Activated CD8-positive, alpha-beta memory T cell treated with anti-CD3 and anti-CD28 coated beads, Interleukin-2, amount 50 U/mL, for 24 hours (primary cell): ENCODE results near the gene PRKD1.

Experiments used
- DNase-seq: peaks from one replicate; pipeline ENCODE4 v3.0.0-alpha.2; 2020; ENCODE audit errors: extremely low read depth

PRKD1 gene

DNA sequence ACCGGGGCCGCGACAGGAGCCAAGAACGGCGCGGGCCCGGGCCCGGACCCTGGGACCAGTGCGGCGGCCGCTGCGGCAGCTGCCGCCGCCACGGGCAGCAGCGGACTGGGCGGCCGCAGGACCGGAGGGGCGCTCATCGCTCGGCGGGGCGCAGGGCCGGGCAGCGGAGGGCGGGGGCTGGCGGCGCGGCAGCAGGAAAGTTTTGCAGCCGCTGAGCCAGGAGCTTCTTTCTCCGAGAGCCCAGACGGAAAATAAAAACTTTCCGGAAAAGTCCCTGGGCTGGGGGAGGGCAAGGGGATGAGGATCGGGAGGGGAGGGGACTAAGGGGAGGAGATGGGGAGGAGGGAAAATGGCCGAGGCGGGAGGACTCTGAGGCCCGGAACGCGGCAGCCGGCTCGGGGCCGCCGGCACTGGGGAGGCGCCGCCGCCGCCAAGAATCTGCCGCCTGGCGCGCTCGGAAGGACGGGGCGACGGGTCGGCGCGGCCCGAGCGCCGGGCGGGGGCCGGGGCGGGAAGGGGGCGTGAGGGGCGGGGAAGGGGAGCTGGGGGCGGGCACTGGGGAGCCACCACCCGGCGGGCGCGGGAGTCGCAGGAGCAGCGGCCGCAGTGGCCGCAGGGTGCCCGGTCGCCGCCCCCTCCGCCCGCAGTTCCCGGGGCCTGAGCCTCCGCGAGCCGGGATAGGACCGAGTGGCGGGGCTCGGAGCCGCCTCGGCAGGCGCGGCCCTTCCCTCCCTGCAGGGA, at the start of gene PRKD1:
Gene PRKD1, minus strand, starts transcription at position 472 of the 741 bp plus-strand sequence.
- DNase-seq: no peak

DNA sequence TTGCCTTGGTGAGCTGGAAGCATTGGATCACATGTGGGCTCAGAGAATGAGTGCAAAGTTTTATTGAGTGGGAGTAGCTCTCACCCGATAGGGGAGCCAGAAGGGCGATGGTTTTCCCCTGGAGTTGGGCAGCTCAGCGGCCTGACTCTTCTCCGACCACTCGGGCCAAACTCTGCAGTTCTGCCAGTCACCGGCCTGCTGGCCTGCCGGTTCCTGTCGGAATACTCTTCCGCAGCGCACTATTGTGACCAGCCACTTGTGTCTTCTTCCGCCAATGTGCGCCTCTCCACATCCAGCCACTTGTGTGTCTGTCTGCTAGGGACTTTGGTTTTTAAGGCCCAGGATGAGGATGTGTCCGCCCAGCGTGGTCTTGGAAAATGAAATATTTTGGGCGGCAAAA, 43.5 kb upstream of the PRKD1 start:
- DNase-seq: no peak

DNA sequence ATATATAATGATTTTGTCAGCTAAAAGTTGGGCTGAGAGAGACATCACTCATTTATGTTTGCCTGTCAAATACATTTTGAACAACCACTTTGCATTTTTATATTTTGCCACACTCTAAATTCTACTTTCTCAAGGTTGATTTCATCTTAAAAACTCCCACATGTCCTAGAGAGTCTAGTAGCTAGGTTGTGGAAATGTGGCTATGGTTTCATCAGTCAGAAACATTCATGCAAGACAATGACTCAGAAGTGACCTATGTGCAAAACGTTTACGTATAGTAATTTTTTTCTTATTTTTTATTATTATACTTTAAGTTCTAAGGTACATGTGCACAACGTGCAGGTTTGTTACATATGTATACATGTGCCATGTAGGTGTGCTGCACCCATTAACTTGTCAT, 27.4 kb upstream of the PRKD1 start:
- DNase-seq: no peak

DNA sequence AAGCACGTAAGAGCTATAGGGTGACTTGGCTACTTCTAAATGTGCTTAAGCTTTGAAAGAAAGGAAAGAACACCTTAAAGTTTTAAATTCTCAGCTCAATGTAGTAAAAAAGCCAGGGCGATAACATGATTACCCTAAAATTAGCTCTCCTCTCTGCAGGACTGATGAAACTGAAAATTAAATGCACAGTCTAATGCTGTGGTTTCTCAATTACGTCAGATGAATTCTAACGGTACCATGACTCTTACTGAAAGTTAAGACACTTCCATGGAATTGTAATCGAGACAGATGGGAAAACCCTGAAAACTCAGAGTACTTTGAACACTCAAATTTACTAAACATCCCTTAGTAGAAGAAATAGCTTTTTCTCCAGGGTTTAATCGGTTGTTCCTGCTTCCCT, 25.9 kb upstream of the PRKD1 start:
- DNase-seq: no peak

DNA sequence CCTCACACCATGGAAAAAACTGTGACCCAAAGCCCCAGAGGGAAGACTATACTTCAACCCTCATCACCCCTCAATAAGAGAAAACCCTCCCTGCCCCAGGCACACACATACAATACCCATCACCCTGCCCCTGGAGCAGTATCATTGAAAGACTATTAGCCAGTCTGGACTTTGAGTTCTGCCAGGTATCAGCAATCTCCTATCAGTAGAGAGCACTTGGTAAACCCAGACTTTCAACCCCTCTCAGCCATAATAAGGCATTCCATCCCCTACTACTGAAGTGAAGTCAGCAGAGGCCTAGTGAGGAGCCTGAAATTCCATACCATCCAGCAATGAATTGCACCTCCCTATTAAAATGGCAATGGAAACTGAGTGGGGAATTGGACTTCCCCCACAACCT, 16.4 kb upstream of the PRKD1 start:
- DNase-seq: no peak

DNA sequence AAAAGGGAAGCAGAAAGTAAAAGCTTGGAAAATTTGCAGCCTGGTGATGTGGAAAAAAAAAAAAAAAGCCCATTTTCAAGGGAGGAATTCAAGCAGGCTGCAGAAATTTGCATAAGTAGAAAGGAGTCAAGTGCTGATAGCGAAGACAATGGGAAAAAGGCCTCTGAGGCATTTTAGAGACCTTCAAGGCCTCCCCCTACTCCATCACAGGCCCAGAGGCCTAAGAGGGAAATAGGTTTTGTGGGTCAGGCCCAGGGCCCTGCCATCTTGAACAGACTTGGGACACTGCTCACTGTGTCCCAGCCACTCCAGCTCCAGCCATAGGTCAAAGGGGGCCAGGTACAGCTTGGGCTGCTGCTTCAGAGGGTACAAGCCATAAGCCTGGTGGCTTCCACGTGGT, 13.8 kb upstream of the PRKD1 start:
- DNase-seq: no peak

DNA sequence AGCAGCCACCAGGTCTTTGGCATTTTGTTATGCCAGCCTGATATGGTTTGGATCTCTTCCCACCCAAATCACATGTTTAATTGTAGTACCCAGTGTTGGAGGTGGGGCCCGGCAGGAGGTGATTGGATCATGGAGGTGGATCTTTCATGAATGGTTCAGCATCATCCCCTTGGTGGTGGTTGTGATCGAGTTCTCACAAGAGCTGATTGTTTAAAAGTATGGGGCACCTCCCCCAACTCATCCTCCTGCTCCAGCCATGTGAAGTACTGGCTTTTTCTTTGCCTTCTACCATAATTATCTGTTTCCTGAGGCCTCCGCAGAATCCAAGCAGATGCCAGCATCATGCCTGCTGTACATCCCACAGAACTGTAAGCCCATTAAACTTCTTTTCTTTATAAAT, 12.8 kb upstream of the PRKD1 start:
- no peak for DNase-seq

DNA sequence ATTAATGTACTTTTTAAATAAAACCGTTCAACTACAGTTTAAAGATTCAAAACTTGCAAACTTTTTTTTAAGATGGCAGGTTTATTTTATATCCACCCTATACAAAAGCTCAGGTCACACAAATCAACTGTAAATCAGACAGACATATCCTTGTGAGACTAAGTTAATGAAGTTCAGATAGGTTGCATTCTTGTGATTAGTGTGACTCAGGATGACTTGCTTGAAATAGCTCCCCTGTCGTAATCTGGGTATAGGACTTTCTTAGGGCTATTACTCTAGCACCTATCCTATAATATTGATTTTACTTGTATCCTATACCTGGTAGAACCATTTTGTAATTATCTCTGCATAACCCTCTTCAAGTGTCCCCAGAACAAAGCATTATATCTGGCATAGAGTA, 9.5 kb upstream of the PRKD1 start:
- no peak for DNase-seq

DNA sequence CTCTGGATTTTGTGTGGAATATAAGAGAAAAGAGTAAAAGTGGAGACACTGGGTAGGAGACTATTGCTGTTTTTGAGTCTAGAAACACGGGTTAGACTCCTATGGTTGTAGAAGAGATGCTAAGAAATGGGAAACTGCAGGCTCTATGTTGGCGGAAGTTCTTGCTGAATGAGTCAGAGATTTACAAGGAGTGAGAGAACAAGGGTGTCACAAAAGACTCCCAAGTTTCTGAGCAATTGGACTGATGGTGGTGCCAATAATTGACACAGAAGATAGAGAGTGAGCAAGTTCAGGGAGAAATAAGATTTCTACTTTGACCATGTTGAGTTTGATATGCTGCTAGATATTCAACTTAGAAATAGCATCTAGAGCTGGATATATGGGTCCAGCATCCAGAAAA, 2.6 kb upstream of the PRKD1 start:
- DNase-seq: no peak

DNA sequence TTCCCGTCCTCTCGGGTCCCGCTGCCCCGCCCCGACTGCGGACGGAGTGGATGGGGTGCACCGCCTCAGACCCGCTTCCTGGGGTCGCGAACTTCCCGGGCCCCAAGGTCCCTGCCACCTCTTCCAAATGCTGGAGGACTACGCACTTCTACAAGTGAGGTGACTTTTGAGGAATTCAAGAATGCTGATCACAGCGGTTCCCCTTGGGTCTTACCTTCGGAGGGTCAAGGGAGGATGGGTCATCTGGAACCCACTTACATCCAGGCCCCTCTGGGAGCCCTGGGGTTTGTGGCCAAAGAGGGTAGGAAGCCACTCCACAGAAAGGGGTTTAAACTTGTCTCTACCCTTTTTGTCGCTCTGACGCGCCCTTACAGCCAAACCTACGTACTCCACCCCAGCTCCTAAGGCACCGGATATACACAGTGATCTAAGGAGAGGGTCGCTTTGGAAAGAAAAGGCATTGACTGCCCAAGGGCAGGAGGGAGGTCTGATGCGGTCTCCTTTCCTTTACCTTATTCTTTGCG, 532 bp upstream of the PRKD1 start:
- no peak for DNase-seq

DNA sequence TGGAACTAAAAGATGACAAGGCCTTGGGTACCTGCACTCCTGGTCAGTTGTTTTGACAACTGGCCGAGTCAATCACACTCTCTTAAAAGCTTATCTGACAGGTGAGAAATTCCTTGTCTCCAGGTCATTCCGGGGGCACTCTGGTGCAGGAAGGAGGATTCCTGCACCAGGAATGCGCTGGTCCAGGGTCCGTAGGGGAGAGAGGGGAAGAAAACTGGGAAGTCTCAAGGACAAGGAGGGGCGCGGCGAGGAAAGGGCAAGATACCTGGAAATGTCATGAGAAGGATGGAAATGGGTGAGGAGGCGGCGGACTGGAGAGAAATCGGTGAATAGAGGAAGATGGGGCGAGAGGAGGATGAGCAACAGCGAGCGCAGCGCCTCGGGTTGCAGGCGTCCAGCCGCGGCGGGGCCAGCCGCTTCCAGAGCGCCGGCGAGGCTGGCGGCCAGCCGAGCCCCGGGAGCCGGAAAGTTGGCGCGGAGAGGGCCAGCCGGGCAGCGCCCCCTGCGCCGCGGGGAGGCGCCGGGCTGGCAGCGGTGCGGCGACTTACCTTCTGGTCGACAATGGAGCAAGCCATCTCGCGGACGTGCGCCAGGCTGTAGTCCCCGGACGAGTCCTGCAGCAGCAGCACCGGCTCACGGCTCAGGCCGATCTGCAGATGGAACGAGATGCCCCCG, 809 bp downstream of the PRKD1 start:
- DNase-seq: no peak

DNA sequence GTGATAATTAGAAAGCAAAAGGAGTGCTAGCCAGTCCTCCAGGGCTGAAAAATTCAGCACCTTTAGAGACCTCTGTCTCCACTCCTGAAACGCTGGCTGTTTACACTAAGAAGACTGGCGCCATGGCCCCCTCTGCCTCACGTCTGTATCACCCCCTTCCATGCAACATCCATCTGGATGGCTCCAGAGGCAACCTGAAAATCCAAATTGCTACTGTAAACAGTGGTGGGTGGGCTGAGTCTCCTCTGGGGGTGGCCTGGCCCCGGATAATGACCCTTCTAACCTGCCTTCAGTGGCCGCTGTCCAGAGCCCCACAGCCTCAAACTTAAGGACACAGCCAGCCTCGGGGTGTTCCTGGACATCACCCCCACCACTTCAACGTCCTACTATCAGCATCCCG, 1.4 kb downstream of the PRKD1 start:
- DNase-seq: no peak

DNA sequence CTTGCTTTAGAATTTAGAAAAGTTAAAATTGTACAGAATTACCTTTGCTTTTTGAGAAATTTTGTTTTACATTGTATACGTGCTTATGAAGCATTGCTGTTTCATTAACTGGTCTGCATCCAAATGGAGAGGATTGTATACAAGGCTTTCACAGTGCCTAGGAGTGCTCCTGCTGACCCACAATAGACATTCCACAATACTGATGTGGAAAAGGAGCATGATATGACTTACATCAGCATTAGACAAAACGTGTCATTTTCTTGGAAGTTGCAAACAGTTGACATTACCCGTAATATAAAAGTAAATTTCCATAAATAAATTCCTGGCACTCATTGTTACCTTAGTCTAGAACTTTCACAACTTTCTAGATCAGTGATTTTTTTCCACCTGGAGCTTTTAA, 1.9 kb downstream of the PRKD1 start:
- DNase-seq: no peak

DNA sequence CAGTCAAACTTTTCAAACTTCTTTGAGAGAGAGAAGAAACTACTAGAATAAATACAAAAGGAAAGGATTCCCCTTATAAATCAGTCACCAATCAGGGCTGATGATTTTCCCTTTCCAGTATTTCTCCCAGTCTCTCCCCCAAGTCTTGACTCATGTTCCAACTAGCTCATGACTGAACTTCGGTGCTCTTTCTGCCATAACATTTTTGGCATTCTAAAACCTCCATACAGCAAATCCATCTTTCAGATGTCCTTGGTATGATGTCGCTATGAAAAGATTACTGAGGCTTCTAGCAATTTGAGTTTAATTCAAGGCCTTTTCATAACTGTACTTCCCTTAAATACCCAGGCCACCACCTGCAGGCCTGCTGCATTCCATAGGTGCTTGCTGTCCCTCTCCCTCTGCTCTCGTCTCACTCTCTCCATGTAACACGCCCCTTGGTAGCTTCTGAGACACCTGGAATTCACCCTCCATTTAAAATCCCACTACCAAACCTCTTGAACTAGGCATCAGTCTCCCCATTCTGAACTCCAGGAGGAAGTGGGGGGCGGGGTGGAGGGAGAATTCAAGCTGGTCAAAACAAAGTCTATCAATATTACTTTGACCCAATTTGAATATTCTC, 2.4 kb downstream of the PRKD1 start:
- no peak for DNase-seq

DNA sequence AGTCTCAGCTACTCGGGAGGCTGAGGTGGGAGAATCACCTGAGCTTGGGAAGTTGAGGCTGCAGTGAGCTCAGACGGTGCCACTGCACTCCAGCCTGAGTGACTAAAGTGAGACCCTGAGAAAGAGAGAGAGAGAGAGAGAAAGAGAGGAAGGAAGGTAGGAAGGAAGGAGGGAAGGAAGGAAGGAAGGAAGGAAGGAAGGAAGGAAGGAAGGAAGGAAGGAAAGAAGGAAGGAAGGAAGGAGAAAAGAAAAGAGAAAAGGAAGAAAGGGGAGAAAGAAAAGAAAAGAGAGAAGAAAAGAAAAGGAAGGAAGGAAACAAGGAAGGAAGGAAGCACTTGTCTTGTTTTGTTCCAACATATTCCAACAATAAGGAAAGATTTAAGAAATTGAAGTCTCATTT, 7.8 kb downstream of the PRKD1 start:
- no peak for DNase-seq

DNA sequence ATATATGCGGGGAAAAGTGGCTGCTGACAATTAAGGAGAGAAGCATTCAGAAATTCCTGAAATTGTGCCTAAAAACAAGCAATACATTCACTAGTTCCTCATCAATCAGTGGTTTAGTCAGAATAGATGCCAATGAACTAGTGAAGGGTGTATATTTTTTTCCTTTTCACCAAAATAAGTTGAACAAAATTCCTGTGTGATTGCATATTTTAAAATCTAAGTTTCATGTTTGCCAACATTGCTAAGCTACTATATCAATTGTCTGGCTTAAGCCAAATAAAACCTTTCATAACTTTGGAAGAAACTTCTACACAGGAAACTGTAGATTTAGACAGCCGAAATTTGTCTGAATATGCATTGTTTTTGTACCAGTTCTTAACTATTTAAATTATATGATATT, 8.7 kb downstream of the PRKD1 start:
- no peak for DNase-seq

DNA sequence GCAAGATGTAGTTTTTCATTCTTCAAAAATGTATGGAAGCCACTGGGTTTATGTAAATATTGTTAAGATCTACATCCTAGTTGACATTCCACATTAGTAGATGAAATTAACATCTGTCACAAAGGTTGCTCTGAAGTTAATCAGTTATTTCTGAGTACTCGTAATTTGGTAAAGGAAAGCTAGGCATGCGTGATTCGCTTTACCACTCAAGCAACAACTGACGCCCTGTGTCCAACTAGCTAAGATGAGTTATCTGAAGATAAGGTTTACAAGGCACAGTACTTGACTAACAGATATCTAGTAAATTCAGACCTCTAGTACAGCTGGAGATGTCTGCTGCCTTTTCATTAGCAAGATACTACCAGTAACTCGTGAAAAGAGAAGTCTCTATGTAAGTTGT, 14.1 kb downstream of the PRKD1 start:
- DNase-seq: no peak

DNA sequence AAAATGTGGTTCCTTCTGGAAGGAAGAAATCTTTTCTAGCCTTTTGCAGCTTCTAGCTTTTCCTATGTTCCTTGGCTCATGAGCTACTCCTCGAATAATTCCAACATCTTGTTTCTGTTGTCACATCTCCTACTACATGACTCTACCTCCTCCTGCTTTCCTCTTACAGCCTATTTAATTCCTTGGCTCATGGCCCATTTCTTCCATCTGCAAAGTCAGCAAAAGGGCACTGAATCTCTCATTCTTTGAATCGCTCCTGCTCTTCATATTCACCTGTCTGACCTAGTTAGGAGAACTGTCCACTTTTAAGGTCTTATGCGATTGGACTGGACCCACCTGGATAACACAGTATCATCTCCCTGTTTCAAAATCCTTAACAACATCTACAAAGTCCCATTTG, 15.8 kb downstream of the PRKD1 start:
- DNase-seq: no peak

DNA sequence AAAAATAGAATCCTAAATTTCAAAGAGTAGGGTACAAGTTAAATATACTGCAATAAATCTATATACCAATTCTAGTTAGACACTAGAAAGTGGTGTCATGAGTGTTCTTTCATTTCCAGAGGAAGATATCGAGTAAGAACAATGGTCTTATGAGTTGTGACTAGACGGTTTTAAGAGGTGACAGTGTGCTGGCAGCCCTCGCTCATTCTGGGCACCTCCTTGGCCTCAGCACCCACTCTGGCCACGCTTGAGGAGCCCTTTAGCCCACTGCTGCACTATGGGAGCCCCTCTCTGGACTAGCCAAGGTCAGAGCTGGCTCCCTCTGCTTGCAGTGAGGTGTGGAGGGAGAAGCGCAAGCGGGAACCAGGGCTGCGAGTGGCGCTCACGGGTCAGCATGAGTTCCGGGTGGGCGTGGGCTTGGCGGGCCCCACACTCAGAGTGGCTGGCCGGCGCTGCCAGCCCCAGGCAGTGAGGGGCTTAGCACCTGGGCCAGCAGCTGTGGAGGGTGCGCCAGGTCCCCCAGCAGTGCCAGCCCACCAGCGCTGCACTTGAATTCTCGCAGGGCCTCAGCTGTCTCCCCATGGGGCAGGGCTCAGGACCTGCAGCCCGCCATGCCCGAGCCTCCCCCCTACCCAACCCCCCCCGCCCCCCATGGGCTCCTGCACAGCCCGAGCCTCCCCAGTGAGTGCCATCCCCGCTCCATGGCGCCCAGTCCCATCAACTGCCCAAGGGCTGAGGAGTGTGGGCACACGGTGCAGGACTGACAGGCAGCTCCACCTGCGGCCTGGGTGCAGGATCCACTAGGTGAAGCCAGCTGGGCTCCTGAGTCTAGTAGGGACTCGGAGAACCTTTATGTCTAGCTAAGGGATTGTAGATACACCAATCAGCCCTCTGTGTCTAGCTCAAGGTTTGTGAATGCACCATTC, 18.7 kb downstream of the PRKD1 start:
- DNase-seq: no peak

DNA sequence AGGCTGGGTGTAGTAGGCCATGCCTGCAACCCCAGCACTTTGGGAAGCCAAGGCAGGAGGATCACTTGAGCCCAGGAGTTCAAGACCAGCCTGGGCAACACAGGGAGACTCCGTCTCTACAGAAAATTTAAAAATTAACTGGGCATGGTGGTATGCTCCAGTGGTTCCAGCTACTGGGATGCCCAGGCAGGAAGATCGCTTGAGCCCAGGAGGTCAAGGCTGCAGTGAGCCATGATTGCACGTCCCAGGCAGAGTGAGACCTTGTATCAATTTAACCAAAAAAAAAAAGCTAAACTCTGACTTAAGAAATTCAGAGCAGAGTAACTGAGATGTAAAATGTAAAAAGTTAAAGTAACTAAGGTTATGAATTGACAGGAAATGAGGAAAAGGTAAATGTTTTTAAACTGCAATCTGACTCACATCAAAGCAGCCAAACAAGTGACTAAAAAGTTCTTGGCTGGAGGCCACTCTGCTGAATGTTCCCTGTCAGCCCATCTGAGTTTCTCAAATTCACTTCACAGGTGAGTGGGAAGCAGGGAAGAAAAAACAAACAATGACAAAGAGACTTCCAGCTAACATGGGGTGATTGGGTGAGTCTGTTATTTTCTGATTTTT, 21.3 kb downstream of the PRKD1 start:
- no peak for DNase-seq

DNA sequence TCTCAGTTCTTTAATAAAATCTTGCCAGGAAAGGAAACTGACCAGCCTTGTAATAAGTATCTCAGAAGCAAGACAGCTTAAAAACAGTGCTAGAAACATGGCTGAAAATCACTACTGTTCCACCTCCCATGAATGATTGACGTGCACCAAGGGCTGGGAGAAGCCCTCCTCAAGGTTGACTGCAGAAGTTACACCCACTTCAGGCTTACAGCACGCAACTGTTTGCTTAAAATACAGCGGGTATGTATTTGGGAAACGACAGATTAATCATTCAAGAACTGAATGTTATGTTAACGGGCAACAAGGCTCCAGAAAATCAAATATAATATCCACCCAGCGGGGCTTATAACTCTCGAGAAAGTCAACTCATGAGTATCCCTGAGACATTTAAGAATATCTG, 22.1 kb downstream of the PRKD1 start:
- DNase-seq: no peak
